Neuronal stem cell (in vitro differentiated cells): Measurements from ENCODE around the gene INTS3.

Experiments used
- DNase-seq: peaks from one replicate; pipeline ENCODE4 v3.0.0-alpha.2; 2013; ENCODE audit warnings: low spot score
- H2AFZ ChIP-seq: one replicate; pipeline ENCODE4 v1.6.1; 2013; ENCODE audit warnings: mild to moderate bottlenecking, low read length, inconsistent platforms
- H2AK5ac ChIP-seq: 2 replicates; pipeline ENCODE4 v1.6.1; 2013; ENCODE audit warnings: low read depth, mild to moderate bottlenecking, inconsistent platforms, low read length, moderate library complexity, mixed read lengths
- H2BK120ac ChIP-seq: 2 replicates; pipeline ENCODE4 v1.6.1; 2013; ENCODE audit warnings: low read depth, mild to moderate bottlenecking, inconsistent platforms, low read length, moderate library complexity, mixed read lengths
- H2BK12ac ChIP-seq: one replicate; pipeline ENCODE4 v1.6.1; 2013; ENCODE audit warnings: low read length, inconsistent platforms
- H2BK15ac ChIP-seq: 2 replicates; pipeline ENCODE4 v1.6.1; 2013; ENCODE audit warnings: mild to moderate bottlenecking, low read length, inconsistent platforms, mixed read lengths
- H2BK5ac ChIP-seq: one replicate; pipeline ENCODE4 v1.6.1; 2013; ENCODE audit warnings: inconsistent platforms, mild to moderate bottlenecking, low read length, moderate library complexity
- H3K14ac ChIP-seq: one replicate; pipeline ENCODE4 v1.6.1; 2013; ENCODE audit warnings: low read length, inconsistent platforms
- H3K18ac ChIP-seq: 2 replicates; pipeline ENCODE4 v1.6.1; 2013; ENCODE audit warnings: low read length, inconsistent platforms
- H3K23ac ChIP-seq: 2 replicates; pipeline ENCODE4 v1.6.1; 2013; ENCODE audit warnings: low read depth, mild to moderate bottlenecking, mixed read lengths, low read length, inconsistent platforms; ENCODE audit not compliant: poor library complexity
- H3K27ac ChIP-seq: replicated peaks from 3 replicates; pipeline ENCODE4 v1.5.1; 2013; ENCODE audit warnings: low read length, inconsistent platforms
- H3K27me3 ChIP-seq, 3 experiments: 2 replicates each; pipeline ENCODE4 v1.6.1; 2013; ENCODE audit warnings: low read length in 3 of 3, mild to moderate bottlenecking in 2 of 3, inconsistent platforms in 1 of 3, low read depth in 1 of 3, mixed read lengths in 1 of 3, moderate library complexity in 1 of 3; ENCODE audit not compliant: control insufficient read depth in 3 of 3, insufficient read depth in 3 of 3
- H3K36me3 ChIP-seq, 2 donors: replicated peaks in 1 of 2; 2 replicates each; pipeline ENCODE4 v1.6.1; 2013; ENCODE audit warnings: low read length in 2 of 2; ENCODE audit not compliant: control insufficient read depth in 2 of 2, insufficient read depth in 2 of 2
- H3K4ac ChIP-seq: 2 replicates; pipeline ENCODE4 v1.6.1; 2013; ENCODE audit warnings: inconsistent platforms, mild to moderate bottlenecking, low read length, moderate library complexity
- H3K4me1 ChIP-seq, 2 donors: 1 replicate in 1 of 2; 2 replicates in 1 of 2; pipeline ENCODE4 v1.6.1; 2013; ENCODE audit warnings: low read length in 2 of 2, low read depth in 1 of 2; ENCODE audit not compliant: control insufficient read depth in 2 of 2, insufficient read depth in 1 of 2
- H3K4me2 ChIP-seq: one replicate; pipeline ENCODE4 v1.6.1; 2013; ENCODE audit warnings: mild to moderate bottlenecking, low read length, inconsistent platforms; ENCODE audit not compliant: insufficient read depth, poor library complexity, severe bottlenecking
- H3K4me3 ChIP-seq, 2 donors: 2 replicates each; pipeline ENCODE4 v1.5.1; 2013; ENCODE audit warnings: low read length in 2 of 2, mild to moderate bottlenecking in 2 of 2, inconsistent platforms in 1 of 2, moderate library complexity in 1 of 2
- H3K79me1 ChIP-seq: one replicate; pipeline ENCODE4 v1.6.1; 2013; ENCODE audit warnings: low read depth, mild to moderate bottlenecking, inconsistent platforms, low read length, moderate library complexity
- H3K9ac ChIP-seq: one replicate; pipeline ENCODE4 v1.6.1; 2013; ENCODE audit warnings: mild to moderate bottlenecking, low read depth, low read length, inconsistent platforms; ENCODE audit not compliant: poor library complexity
- H3K9me3 ChIP-seq, 2 donors: replicated peaks in 1 of 2; 2 replicates each; pipeline versions ENCODE3 to v1.6.1; 2013; ENCODE audit warnings: low read length in 2 of 2, mild to moderate bottlenecking in 2 of 2, inconsistent platforms in 1 of 2, low read depth in 1 of 2, mixed read lengths in 1 of 2, moderate library complexity in 1 of 2; ENCODE audit not compliant: control insufficient read depth in 2 of 2, insufficient read depth in 1 of 2
- H4K8ac ChIP-seq: one replicate; pipeline ENCODE4 v1.6.1; 2013; ENCODE audit warnings: low read depth, mild to moderate bottlenecking, inconsistent platforms, low read length, moderate library complexity
- H4K91ac ChIP-seq: one replicate; pipeline ENCODE4 v1.6.1; 2013; ENCODE audit warnings: low read length, low read depth, mild to moderate bottlenecking, inconsistent platforms; ENCODE audit not compliant: poor library complexity
- WGBS, 2 donors: extraction: QIAGEN DNeasy Blood & Tissue Kit; methylation state at CpG; one replicate each; pipeline ENCODE4 v1.1.7; 2013; ENCODE audit warnings: missing lambda C conversion rate in 2 of 2, mixed read lengths in 1 of 2; ENCODE audit not compliant: insufficient read length in 2 of 2, insufficient replicate concordance in 1 of 2; ENCODE audit errors: extremely low coverage in 2 of 2; 5-methylcytosine and 5-hydroxymethylcytosine counted together

The INTS3 gene

GRCh38 chr1:153685544-153686340 lies 42.1 kb upstream of the INTS3 start:
- Histone ChIP-seq H4K91ac (no peak overlapping the region), H3K79me1 (peaks cover 1% of the 10 kb centered on the region), H2AK5ac (no peak overlapping the region), H3K27ac (no peak overlapping the region), H3K4me3 (no peak overlapping the region), H3K9me3 (peaks cover 0 to 2% of the 10 kb centered on the region in 2 donors), H2BK12ac (no peak overlapping the region), H3K23ac (no peak overlapping the region), H2BK120ac (no peak overlapping the region), H3K4ac (no peak overlapping the region), H3K4me1 (peaks cover 0 to 3% of the 10 kb centered on the region in 2 donors), H3K4me2 (no peak overlapping the region), H3K18ac (no peak overlapping the region), H4K8ac (no peak overlapping the region), H3K9ac (no peak overlapping the region), H3K36me3 (no peaks in the 10 kb centered on the region), H2BK5ac (no peak overlapping the region), H3K27me3 (peaks cover 0 to 65% (median 10%) of the 10 kb centered on the region in 3 experiments), H3K14ac (no peak overlapping the region), H2AFZ (no peak overlapping the region), H2BK15ac (no peak overlapping the region)
- no peak for DNase-seq
- no CpG with 5 or more reads among the region's 11 CpGs for WGBS, 2 donors

GRCh38 chr1:153687346-153688125 lies 40.3 kb upstream of the INTS3 start:
- H2AFZ ChIP-seq: no peak overlapping the region
- H3K9me3 ChIP-seq: peaks cover 0 to 2% of the 10 kb centered on the region in 2 donors
- no peak overlapping the region for H2BK5ac ChIP-seq
- H2AK5ac ChIP-seq: no peak overlapping the region
- H3K4me2 ChIP-seq: no peak overlapping the region
- H3K27me3 ChIP-seq: peaks cover 0 to 56% (median 2%) of the 10 kb centered on the region in 3 experiments
- H3K14ac ChIP-seq: no peak overlapping the region
- no CpG with 5 or more reads among the region's 16 CpGs for WGBS, 2 donors
- H3K36me3 ChIP-seq: no peaks in the 10 kb centered on the region
- no peak overlapping the region for H2BK12ac ChIP-seq
- peaks cover 0 to 3% of the 10 kb centered on the region in 2 donors for H3K4me1 ChIP-seq
- no peak overlapping the region for H3K4ac ChIP-seq
- peaks cover 1% of the 10 kb centered on the region for H3K79me1 ChIP-seq
- no peak overlapping the region for H3K9ac ChIP-seq
- H3K23ac ChIP-seq: no peak overlapping the region
- no peak overlapping the region for H4K91ac ChIP-seq
- no peak overlapping the region for H3K27ac ChIP-seq
- no peak overlapping the region for H4K8ac ChIP-seq
- H2BK15ac ChIP-seq: no peak overlapping the region
- no peak overlapping the region for H3K4me3 ChIP-seq
- H2BK120ac ChIP-seq: no peak overlapping the region
- DNase-seq: no peak
- H3K18ac ChIP-seq: no peak overlapping the region

- H3K18ac ChIP-seq: peak overlapping the region; percentile 18
- peaks cover 1% of the 10 kb centered on the region for H3K79me1 ChIP-seq
- H3K23ac ChIP-seq: no peak overlapping the region
- no peak overlapping the region for H2BK5ac ChIP-seq
- H3K9me3 ChIP-seq: peaks cover 0 to 2% of the 10 kb centered on the region in 2 donors
- H3K4me2 ChIP-seq: no peak overlapping the region
- H3K36me3 ChIP-seq: no peaks in the 10 kb centered on the region
- H3K27me3 ChIP-seq: peaks cover 0 to 53% (median 2%) of the 10 kb centered on the region in 3 experiments
- no peak overlapping the region for H3K4me3 ChIP-seq
- no peak for DNase-seq
- H2BK15ac ChIP-seq: peak overlapping the region; percentile 21
- H2BK12ac ChIP-seq: no peak overlapping the region
- WGBS, 2 donors: no CpG with 5 or more reads among the region's 7 CpGs
- H2AK5ac ChIP-seq: no peak overlapping the region
- no peak overlapping the region for H3K4ac ChIP-seq
- H4K91ac ChIP-seq: peak overlapping the region; percentile 97
- H2AFZ ChIP-seq: no peak overlapping the region
- peaks cover 0 to 3% of the 10 kb centered on the region in 2 donors for H3K4me1 ChIP-seq
- no peak overlapping the region for H4K8ac ChIP-seq
- H3K27ac ChIP-seq: no peak overlapping the region
- no peak overlapping the region for H2BK120ac ChIP-seq
- H3K9ac ChIP-seq: no peak overlapping the region
- no peak overlapping the region for H3K14ac ChIP-seq
Observed at GRCh38 chr1:153688276-153688675, 39.6 kb upstream of the INTS3 start.

- no CpG with 5 or more reads among the region's 18 CpGs for WGBS, 2 donors
- no peak overlapping the region for H3K14ac ChIP-seq
- H3K23ac ChIP-seq: no peak overlapping the region
- H3K4me2 ChIP-seq: no peak overlapping the region
- no peak overlapping the region for H2BK15ac ChIP-seq
- peak overlapping the region; percentile 52 for H3K18ac ChIP-seq
- no peak overlapping the region for H3K4me3 ChIP-seq
- H2BK12ac ChIP-seq: no peak overlapping the region
- peaks cover 0 to 2% of the 10 kb centered on the region in 2 donors for H3K9me3 ChIP-seq
- H3K27ac ChIP-seq: no peak overlapping the region
- no peak overlapping the region for H2BK5ac ChIP-seq
- H3K9ac ChIP-seq: no peak overlapping the region
- no peaks in the 10 kb centered on the region for H3K36me3 ChIP-seq
- H2AK5ac ChIP-seq: no peak overlapping the region
- H3K27me3 ChIP-seq: peaks cover 0 to 53% (median 2%) of the 10 kb centered on the region in 3 experiments
- H4K8ac ChIP-seq: no peak overlapping the region
- H3K4me1 ChIP-seq: peaks cover 0 to 3% of the 10 kb centered on the region in 2 donors
- no peak for DNase-seq
- H3K4ac ChIP-seq: no peak overlapping the region
- no peak overlapping the region for H4K91ac ChIP-seq
- no peak overlapping the region for H2AFZ ChIP-seq
- no peak overlapping the region for H2BK120ac ChIP-seq
- H3K79me1 ChIP-seq: peaks cover 1% of the 10 kb centered on the region
Observed at GRCh38 chr1:153688736-153689328, 39.0 kb upstream of the INTS3 start.
